HG02943 (cell line): ENCODE measurements around the gene PCNX2.
"Not testable (repeated sequence)": the region's sequence is repeated elsewhere in the genome, so short reads cannot be mapped to it uniquely, and the experiment has no call there.

Experiments used
- ATAC-seq: cut with Tn5 transposase; IDR thresholded peaks from one replicate; pipeline ENCODE4 v1.9.1; 2021; ENCODE audit warnings: mild to moderate bottlenecking, low read depth, moderate library complexity; ENCODE audit not compliant: unreplicated experiment

Gene PCNX2

GRCh38 chr1:233230011-233230410 is 65.5 kb downstream of the PCNX2 start:
- no peak for ATAC-seq

GRCh38 chr1:233229288-233229687 is 66.2 kb downstream of the PCNX2 start:
- no peak for ATAC-seq

- no peak for ATAC-seq
These were observed 67.5 kb downstream of the PCNX2 start for GRCh38 chr1:233227930-233228465.

GRCh38 chr1:233224311-233224710 is 71.2 kb downstream of the PCNX2 start:
- ATAC-seq = no peak

- ATAC-seq = no peak
These were observed 77.7 kb downstream of the PCNX2 start for GRCh38 chr1:233217832-233218231.

GRCh38 chr1:233216009-233216408 is 79.5 kb downstream of the PCNX2 start:
- no peak for ATAC-seq

GRCh38 chr1:233215135-233215760 is 80.3 kb downstream of the PCNX2 start:
- no peak for ATAC-seq

GRCh38 chr1:233211595-233211994 is 83.9 kb downstream of the PCNX2 start:
- no peak for ATAC-seq

GRCh38 chr1:233211106-233211505 is 84.4 kb downstream of the PCNX2 start:
- no peak for ATAC-seq

GRCh38 chr1:233209481-233209880 is 86.0 kb downstream of the PCNX2 start:
- ATAC-seq = no peak

GRCh38 chr1:233208687-233209086 is 86.8 kb downstream of the PCNX2 start:
- ATAC-seq = no peak

- no peak for ATAC-seq
These were observed 97.6 kb downstream of the PCNX2 start for GRCh38 chr1:233197940-233198339.

GRCh38 chr1:233193741-233194140 is 101.8 kb downstream of the PCNX2 start:
- ATAC-seq = no peak

- no peak for ATAC-seq
These were observed 104.5 kb downstream of the PCNX2 start for GRCh38 chr1:233190987-233191386.

- no peak for ATAC-seq
These were observed 106.0 kb downstream of the PCNX2 start for GRCh38 chr1:233189526-233189925.

GRCh38 chr1:233188061-233188460 is 107.5 kb downstream of the PCNX2 start:
- no peak for ATAC-seq

- no peak for ATAC-seq
These were observed 112.1 kb downstream of the PCNX2 start for GRCh38 chr1:233183226-233184020.

GRCh38 chr1:233182587-233182986 is 112.9 kb downstream of the PCNX2 start:
- ATAC-seq = no peak

GRCh38 chr1:233180641-233181364 is 114.7 kb downstream of the PCNX2 start:
- no peak for ATAC-seq

GRCh38 chr1:233179638-233180037 is 115.9 kb downstream of the PCNX2 start:
- not testable (repeated sequence) for ATAC-seq

GRCh38 chr1:233172201-233172600 is 123.3 kb downstream of the PCNX2 start:
- no peak for ATAC-seq
